Bronchial epithelial cell (primary cell): Measurements from ENCODE around the gene DCPS. TPM values are rescaled to one million over a fixed set of nuclear protein-coding genes. Genes with fewer than 3 reads are reported as not detected.

Experiments used
- DNase-seq: peaks from one replicate; pipeline ENCODE4 v3.0.0-alpha.2; 2010; ENCODE audit warnings: low read depth
- FAIRE-seq: peaks from 2 replicates; lab custom pipeline; 2011; peaks lifted over from hg19 to GRCh38; lab: Jason Lieb, UNC
- H3K27me3 ChIP-seq: 2 replicates; pipeline ENCODE4 v1.5.1; 2011; ENCODE audit warnings: low read length; ENCODE audit not compliant: control insufficient read depth, insufficient read depth
- H3K36me3 ChIP-seq: 2 replicates; pipeline ENCODE4 v1.5.1; 2011; ENCODE audit warnings: low read length; ENCODE audit not compliant: control insufficient read depth, insufficient read depth
- H3K4me3 ChIP-seq: 2 replicates; pipeline ENCODE4 v1.5.1; 2011; ENCODE audit warnings: mild to moderate bottlenecking, low read depth, low read length, control low read depth
- total RNA-seq: library from RNA; depleted of rRNA; stranded (reverse); fragments of >200 nt; gene quantifications from 2 replicates; pipeline ENCODE4 v1.2.1, GENCODE V29; 2014
- TF ChIP-seq, protein P1 (sequence below): IDR thresholded peaks from 2 replicates; pipeline ENCODE4 v1.5.1; 2011; ENCODE audit warnings: mild to moderate bottlenecking, moderate library complexity, low read length, control low read depth, inconsistent platforms; ENCODE audit not compliant: insufficient read depth, severe bottlenecking

The DCPS gene
- total RNA-seq, 1 donor from 2014 or later, result 11.6 TPM

DNA sequence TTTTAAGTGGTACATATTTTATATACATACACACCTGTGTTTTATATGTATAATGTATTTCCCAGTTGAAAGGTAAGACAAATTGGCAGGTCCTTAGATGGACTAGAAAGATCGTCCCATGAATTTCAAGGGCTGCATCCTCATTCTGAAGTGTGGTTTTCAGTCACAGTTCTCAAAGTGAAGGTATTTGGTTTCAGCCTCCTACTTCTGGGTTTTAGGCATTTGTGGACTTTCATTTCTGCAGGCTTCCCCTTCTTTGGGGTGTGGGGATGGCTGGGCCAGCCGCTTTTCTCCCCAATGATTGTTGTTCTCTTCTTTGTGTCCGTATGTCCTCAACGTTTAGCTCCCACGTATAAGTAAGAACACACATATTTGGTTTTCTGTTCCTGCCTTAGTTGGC is 10.0 kb downstream of the DCPS start:
- H3K36me3 ChIP-seq, result no peaks in the 10 kb centered on the region
- no peak overlapping the region for H3K4me3 ChIP-seq
- TF ChIP-seq, protein P1, sequence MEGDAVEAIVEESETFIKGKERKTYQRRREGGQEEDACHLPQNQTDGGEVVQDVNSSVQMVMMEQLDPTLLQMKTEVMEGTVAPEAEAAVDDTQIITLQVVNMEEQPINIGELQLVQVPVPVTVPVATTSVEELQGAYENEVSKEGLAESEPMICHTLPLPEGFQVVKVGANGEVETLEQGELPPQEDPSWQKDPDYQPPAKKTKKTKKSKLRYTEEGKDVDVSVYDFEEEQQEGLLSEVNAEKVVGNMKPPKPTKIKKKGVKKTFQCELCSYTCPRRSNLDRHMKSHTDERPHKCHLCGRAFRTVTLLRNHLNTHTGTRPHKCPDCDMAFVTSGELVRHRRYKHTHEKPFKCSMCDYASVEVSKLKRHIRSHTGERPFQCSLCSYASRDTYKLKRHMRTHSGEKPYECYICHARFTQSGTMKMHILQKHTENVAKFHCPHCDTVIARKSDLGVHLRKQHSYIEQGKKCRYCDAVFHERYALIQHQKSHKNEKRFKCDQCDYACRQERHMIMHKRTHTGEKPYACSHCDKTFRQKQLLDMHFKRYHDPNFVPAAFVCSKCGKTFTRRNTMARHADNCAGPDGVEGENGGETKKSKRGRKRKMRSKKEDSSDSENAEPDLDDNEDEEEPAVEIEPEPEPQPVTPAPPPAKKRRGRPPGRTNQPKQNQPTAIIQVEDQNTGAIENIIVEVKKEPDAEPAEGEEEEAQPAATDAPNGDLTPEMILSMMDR, result no peak
- no peaks in the 10 kb centered on the region for H3K27me3 ChIP-seq
- DNase-seq (no peak), FAIRE-seq (no peak)

DNA sequence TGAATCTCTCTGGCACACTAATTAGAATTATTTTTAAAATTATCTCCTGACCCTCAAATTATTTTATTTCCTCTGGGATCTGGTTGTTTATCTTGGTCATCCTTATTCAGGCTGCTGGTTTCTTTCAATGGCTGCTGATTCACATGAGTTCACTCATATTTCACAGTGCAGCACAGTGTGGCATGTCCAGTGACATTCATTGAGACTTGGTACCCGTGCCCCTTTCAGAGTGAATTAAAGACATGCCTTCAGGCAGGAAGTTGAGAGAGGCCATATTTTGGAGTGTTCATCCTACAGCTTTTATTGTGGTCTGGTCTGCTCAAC is 13.5 kb downstream of the DCPS start:
- H3K4me3 ChIP-seq, result no peak overlapping the region
- FAIRE-seq, result no peak
- TF ChIP-seq, protein P1, result no peak
- H3K36me3 ChIP-seq, result no peaks in the 10 kb centered on the region
- H3K27me3 ChIP-seq, result no peaks in the 10 kb centered on the region
- no peak for DNase-seq

DNA sequence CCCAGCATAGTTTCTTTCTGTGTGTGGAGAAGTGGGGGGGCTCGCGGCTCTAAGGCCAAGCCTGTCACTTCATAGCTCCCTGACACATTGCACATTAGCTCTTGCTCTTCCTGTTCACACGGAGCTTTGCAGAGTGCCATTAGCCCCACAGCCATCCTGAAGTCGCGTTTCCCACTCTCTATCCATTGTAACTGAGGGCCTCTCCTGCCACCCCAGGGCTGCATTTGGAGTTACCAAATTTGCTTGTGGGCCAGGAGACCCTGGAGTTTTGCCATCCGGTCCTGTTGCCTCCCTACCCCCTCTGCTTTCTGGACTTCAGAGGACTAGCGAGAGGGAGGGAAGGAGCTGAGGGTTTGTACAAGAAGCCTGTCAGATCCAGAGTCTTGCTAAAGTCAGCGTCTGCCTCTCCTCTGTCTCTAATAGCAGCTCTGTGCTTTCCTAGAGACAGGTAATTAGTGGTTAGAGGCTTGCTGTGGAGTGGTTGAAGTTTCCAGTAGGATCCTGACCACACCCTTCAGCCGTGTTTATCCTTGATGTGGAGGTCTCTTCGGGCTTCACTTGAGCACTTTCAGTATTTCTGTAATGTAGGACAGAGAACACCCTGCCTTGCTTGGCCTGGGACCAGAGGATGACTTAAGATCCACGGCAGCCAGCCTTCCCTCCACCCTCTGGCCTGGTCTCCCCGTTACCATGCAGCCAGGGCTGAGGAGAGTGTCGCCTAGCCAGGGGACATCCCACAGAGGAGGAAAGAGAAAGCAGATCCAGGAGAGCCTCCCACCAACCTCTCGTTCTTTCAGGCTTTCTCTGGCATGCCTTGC is 14.1 kb downstream of the DCPS start:
- TF ChIP-seq, protein P1, result no peak
- no peak overlapping the region for H3K4me3 ChIP-seq
- DNase-seq (peak; percentile 28), FAIRE-seq (no peak)
- H3K36me3 ChIP-seq, result no peaks in the 10 kb centered on the region
- H3K27me3 ChIP-seq, result no peaks in the 10 kb centered on the region

DNA sequence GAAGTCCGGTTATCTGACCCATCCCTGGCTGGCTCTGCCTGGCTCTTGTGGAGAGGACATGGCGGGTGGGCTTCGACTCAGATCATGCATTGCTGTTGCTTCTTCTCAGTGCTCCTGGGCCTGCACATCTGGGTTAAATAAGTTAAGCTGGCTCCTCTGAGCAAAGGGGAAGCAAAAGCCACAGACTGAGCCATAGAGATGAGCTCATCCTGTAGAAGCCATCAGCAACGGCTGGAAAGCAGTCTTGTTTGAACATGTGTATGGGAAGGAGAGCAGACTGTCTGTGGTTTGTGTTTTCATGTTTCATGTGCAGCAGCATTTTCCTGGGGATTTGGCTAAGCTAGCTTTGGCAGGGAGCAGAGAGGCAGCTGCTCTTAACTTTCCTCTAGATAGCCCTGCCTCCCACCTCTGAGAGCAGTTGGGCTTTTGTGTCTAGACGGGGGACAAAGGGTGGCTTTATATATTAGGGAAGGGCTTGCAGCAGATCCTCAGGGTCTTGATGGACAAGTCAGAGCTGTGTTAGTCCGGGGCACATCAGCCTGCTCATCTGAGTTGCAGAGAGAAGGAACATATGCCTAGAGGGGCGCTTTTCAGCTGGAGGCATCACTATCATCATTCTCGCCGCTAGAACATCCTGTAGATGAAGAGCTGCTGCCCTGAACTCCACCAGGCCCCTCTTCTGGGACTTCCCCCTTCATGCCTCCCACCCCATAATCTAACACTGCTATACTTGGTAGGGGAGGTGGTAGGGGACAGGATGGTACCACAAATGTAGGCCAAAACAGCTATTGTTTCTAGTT is 14.9 kb downstream of the DCPS start:
- FAIRE-seq (peak; percentile 91), DNase-seq (peak; percentile 95)
- TF ChIP-seq, protein P1, result no peak
- Histone ChIP-seq H3K27me3 (no peaks in the 10 kb centered on the region), H3K36me3 (no peaks in the 10 kb centered on the region), H3K4me3 (no peak overlapping the region)

DNA sequence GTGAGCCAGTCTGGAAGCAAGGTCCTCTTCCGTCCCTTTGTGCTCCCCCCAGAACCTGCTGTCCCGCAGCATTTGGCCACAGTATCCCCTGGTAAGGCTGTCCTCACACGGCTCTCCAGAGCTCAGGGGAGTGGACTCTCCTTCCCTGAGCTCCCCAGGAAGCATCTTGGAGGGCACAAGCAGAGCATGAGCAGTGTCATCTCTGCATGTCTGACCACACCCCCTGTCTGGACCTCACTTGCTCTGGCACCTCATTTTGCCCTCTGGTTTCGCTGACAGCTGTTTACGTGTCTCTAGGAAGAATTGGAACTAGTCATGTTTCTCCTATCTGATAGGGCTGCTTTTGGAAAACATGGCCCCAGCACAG is 15.5 kb downstream of the DCPS start:
- Histone ChIP-seq H3K27me3 (no peaks in the 10 kb centered on the region), H3K36me3 (no peaks in the 10 kb centered on the region), H3K4me3 (no peak overlapping the region)
- DNase-seq (no peak), FAIRE-seq (no peak)
- TF ChIP-seq, protein P1, result no peak
